Heart left ventricle (tissue), 16 donors: ENCODE data around the gene VANGL1. TPM values are rescaled to one million over a fixed set of nuclear protein-coding genes. Genes with fewer than 3 reads are reported as not detected.
A peak's percentile ranks its signal among the peaks of the same experiment; 100 is the strongest.

Experiments
- ATAC-seq, 4 donors: fragments of 200-7000 bp; cut with Tn5 transposase; one replicate each; pipeline ENCODE4 v1.9.1; 2020 to 2022; ENCODE audit warnings: moderate library complexity in 4 of 4, mild to moderate bottlenecking in 3 of 4, moderate number of reproducible peaks in 1 of 4
- DNase-seq, 5 donors: peaks; one replicate each; pipeline ENCODE4 v3.0.0-alpha.2; 2020
- H3K27ac ChIP-seq, 12 donors: fragments of 200-600 bp; sonication (generic) in 4 of 12; one replicate each; pipeline versions ENCODE4 v1.5.0 to v1.8.0; 2016 to 2022; ENCODE audit warnings: mild to moderate bottlenecking in 2 of 12
- H3K27me3 ChIP-seq, 9 donors: fragments of 200-600 bp; sonication (generic) in 2 of 9; one replicate each; pipeline versions ENCODE4 v1.5.1 to v1.8.0; 2016 to 2022; ENCODE audit warnings: mild to moderate bottlenecking in 3 of 9
- H3K36me3 ChIP-seq, 9 donors: fragments of 200-600 bp; sonication (generic) in 2 of 9; one replicate each; pipeline versions ENCODE4 v1.5.0 to v1.8.0; 2018 to 2022; ENCODE audit warnings: mild to moderate bottlenecking in 2 of 9
- H3K4me1 ChIP-seq, 12 donors: fragments of 200-600 bp; sonication (generic) in 4 of 12; one replicate each; pipeline versions ENCODE4 v1.5.0 to v1.8.0; 2016 to 2022; ENCODE audit warnings: mild to moderate bottlenecking in 3 of 12
- H3K4me3 ChIP-seq, 12 donors: fragments of 200-600 bp; sonication (generic) in 4 of 12; one replicate each; pipeline versions ENCODE4 v1.5.0 to v1.8.0; 2017 to 2022; ENCODE audit warnings: mild to moderate bottlenecking in 9 of 12, moderate library complexity in 4 of 12
- H3K9me3 ChIP-seq, 12 donors: fragments of 200-600 bp; sonication (generic) in 4 of 12; one replicate each; pipeline versions ENCODE4 v1.5.0 to v1.8.0; 2016 to 2022; ENCODE audit warnings: mild to moderate bottlenecking in 1 of 12
- POLR2A ChIP-seq, 2 donors: fragments of 450-650 bp; IDR thresholded peaks; one replicate each; pipeline ENCODE4 v1.6.1; 2017; ENCODE audit warnings: antibody characterized with exemption in 2 of 2, mild to moderate bottlenecking in 2 of 2, moderate library complexity in 2 of 2
- WGBS, 4 donors: extraction: QIAGEN DNeasy Blood & Tissue Kit in 2 of 4; methylation state at CpG; one replicate each; pipeline versions ENCODE4 v1.1.5 to v1.1.7; 2013 to 2018; 5-methylcytosine and 5-hydroxymethylcytosine counted together
- intact Hi-C, 10 donors: fragments of 100-400 bp; cut with DNase I; formaldehyde crosslinking; loops; one replicate each; pipeline versions ENCODE4 v1.11.1 to v1.14.2; 2022
- polyA plus RNA-seq, 2 donors: library from polyadenylated mRNA; stranded (reverse); fragments of 200-250 nt; gene quantifications; one replicate each; pipeline ENCODE4 v1.2.3, GENCODE V29; 2013
- total RNA-seq, 9 donors: library from RNA; depleted of rRNA in 2 of 9; stranded (reverse); fragments of >200 nt in 2 of 9; fragmentation: NEBNext Ultra II Directional in 3 of 9; extraction: Animal tissue kit (Norgen Biotek cat#: 25700) in 3 of 9; gene quantifications; one replicate each; pipeline versions ENCODE4 v1.1.0 to v1.2.4, GENCODE V29; 2016 to 2023
- TF ChIP-seq, protein P1 (sequence below), 12 donors: fragments of 200-600 bp; sonication (generic) in 4 of 12; IDR thresholded peaks; one replicate each; pipeline versions ENCODE4 v1.5.0 to v1.8.0; 2018 to 2022; ENCODE audit warnings: antibody characterized with exemption in 12 of 12, mild to moderate bottlenecking in 5 of 12
- donor health status: ischemic (EF 13 %, LVEDD 7.1; RV severe dilation, severe dysfunction).
- donor health status: healthy with polysubstance abuse.
- donor health status: DM: no; HTN: yes; CAD: no.
- donor health status: DM: no; HTN: no; CAD: no.
- donor health status: ischemic (EF 25% LVEDD 6.9; RV normal size, moderate dysfunction).
- donor health status: ischemic (EF 25% LVEDD 5.7; RV mildly dilated, moderate dysfunction).
- donor health status: healthy.
- donor health status: DM: yes; HTN: yes; CAD: no.
- donor health status: ischemic (EF 35%, LVEDD 5.7; RV mildly dilated, moderate dysfunction).
- donor health status: nonischemic (EF 11% LVEDD 7.7; RV severe dilation, severe dysfunction).
- donor health status: DM: yes; HTN: yes; CAD: no.
- donor health status: PGD.
- donor health status: ischemic (EF 29% LVEDD 5.4; RV normal size, mild dysfunction).
- donor health status: nonischemic (EF 23%, LVEDD 6.1; RV moderate dilation, normal function).

VANGL1 gene
- total and polyA plus RNA-seq, 11 donors = 1.4 to 11.5 (median 6.9) TPM

DNA sequence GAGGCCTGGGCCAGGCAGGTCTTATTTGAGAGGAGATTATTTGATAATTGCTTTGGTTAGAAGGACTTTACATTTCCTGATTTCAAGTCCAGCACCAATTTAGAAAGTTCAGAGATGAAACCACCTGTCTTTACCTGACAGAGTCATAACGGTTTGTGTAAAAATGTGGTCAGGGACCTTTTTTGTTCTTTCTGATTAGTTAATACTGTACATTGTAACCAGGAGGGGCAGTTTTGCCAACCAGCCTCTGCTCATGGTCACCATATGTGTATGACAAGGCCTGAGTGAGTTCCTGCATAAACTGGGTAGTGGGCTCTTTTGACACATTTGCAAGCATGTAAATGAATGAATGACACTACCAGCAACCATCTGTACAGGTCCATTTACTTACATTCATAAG lies 55.8 kb downstream of the VANGL1 start:
- H3K27me3 ChIP-seq = no peaks in the 10 kb centered on the region
- DNase-seq (no peak), ATAC-seq (no peak)
- H3K4me1 ChIP-seq = peaks cover 0 to 1% (median 0%) of the 10 kb centered on the region in 12 donors
- no peak overlapping the region for H3K4me3 ChIP-seq
- intact Hi-C loops = no loop called here
- H3K36me3 ChIP-seq = peaks cover 0 to 44% (median 7%) of the 10 kb centered on the region in 9 donors
- TF ChIP-seq, protein P1, sequence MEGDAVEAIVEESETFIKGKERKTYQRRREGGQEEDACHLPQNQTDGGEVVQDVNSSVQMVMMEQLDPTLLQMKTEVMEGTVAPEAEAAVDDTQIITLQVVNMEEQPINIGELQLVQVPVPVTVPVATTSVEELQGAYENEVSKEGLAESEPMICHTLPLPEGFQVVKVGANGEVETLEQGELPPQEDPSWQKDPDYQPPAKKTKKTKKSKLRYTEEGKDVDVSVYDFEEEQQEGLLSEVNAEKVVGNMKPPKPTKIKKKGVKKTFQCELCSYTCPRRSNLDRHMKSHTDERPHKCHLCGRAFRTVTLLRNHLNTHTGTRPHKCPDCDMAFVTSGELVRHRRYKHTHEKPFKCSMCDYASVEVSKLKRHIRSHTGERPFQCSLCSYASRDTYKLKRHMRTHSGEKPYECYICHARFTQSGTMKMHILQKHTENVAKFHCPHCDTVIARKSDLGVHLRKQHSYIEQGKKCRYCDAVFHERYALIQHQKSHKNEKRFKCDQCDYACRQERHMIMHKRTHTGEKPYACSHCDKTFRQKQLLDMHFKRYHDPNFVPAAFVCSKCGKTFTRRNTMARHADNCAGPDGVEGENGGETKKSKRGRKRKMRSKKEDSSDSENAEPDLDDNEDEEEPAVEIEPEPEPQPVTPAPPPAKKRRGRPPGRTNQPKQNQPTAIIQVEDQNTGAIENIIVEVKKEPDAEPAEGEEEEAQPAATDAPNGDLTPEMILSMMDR (IDR thresholded peaks at IDR 0.05) = no peak
- no peak for TF ChIP-seq POLR2A (IDR thresholded peaks at IDR 0.05)
- no peak overlapping the region for H3K27ac ChIP-seq
- no peaks in the 10 kb centered on the region for H3K9me3 ChIP-seq
- 84 to 89% (median 86%) methylated on average over 1 of the region's 1 CpG for WGBS, 4 donors

DNA sequence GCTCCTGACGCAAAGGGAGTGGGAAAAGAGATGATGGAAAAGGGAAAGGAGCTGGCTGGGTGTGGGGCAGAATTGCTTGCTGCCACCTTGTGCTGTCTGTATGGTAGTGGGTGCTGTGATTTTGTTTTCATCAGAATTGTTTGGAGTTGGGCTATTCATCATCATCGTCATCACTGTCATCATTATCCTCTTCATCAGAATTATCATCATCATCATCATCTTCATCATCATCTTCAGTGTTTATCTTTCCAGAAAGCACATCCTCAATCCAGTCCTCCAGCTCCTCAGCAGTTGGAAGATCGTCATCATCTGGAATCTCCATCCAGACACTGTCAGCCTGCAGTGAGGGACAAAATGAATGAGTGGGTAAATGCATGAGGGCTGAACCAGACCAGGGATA lies 59.3 kb downstream of the VANGL1 start:
- intact Hi-C loops = loop anchor here in 3 of 10 donors (5.0 to 10.0 kb wide), 2 partner anchors 56 to 89 kb away; partner anchors contain the start of gene VANGL1 (in 3 of the 3)
- 46 to 85% (median 72%) methylated on average over 3 of the region's 3 CpGs for WGBS, 4 donors
- H3K27ac ChIP-seq = no peak overlapping the region
- no peak overlapping the region for H3K4me3 ChIP-seq
- ATAC-seq = no peak
- H3K9me3 ChIP-seq = no peaks in the 10 kb centered on the region
- no peak for DNase-seq
- H3K27me3 ChIP-seq = no peaks in the 10 kb centered on the region
- peaks cover 0 to 58% (median 10%) of the 10 kb centered on the region in 9 donors for H3K36me3 ChIP-seq
- TF ChIP-seq, protein P1 (IDR thresholded peaks at IDR 0.05) = no peak
- no peak for TF ChIP-seq POLR2A (IDR thresholded peaks at IDR 0.05)
- H3K4me1 ChIP-seq = peaks cover 0 to 35% (median 16%) of the 10 kb centered on the region in 12 donors

DNA sequence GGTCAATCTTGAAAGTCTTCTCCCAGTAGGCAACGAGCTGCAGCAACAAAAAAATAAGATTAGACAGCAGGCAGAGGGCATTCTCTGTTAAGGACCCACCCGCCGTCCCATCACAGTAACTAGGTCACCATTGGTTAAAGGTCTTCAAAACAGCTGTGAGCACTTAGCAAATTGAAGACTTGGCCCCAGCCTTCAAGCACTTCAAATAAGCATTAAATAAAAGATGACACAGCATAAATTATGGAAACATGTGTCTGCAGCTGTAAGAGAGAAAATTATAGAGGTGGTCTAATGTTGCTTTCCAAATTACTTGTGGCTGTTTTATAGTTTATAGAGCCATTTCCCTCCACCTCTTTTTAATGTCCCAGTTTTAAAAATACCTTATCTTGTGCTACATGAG lies 61.2 kb downstream of the VANGL1 start:
- peak overlapping the region in 4 of 12 donors; percentile 7 to 38 (median 14) for H3K27ac ChIP-seq
- H3K36me3 ChIP-seq = peaks cover 0 to 60% (median 10%) of the 10 kb centered on the region in 9 donors
- TF ChIP-seq, protein P1 (IDR thresholded peaks at IDR 0.05) = no peak
- TF ChIP-seq POLR2A (IDR thresholded peaks at IDR 0.05) = no peak
- no peaks in the 10 kb centered on the region for H3K9me3 ChIP-seq
- no peak overlapping the region for H3K4me3 ChIP-seq
- DNase-seq = no peak
- no peaks in the 10 kb centered on the region for H3K27me3 ChIP-seq
- intact Hi-C loops = loop anchor here in 3 of 10 donors (5.0 to 10.0 kb wide), 2 partner anchors 58 to 91 kb away; partner anchors contain the start of gene VANGL1 (in 3 of the 3)
- peak in 1 of 4 donors; percentile 23 for ATAC-seq
- WGBS, 4 donors = 30 to 46% (median 39%) methylated on average over 3 of the region's 3 CpGs
- H3K4me1 ChIP-seq = peaks cover 0 to 53% (median 20%) of the 10 kb centered on the region in 12 donors

DNA sequence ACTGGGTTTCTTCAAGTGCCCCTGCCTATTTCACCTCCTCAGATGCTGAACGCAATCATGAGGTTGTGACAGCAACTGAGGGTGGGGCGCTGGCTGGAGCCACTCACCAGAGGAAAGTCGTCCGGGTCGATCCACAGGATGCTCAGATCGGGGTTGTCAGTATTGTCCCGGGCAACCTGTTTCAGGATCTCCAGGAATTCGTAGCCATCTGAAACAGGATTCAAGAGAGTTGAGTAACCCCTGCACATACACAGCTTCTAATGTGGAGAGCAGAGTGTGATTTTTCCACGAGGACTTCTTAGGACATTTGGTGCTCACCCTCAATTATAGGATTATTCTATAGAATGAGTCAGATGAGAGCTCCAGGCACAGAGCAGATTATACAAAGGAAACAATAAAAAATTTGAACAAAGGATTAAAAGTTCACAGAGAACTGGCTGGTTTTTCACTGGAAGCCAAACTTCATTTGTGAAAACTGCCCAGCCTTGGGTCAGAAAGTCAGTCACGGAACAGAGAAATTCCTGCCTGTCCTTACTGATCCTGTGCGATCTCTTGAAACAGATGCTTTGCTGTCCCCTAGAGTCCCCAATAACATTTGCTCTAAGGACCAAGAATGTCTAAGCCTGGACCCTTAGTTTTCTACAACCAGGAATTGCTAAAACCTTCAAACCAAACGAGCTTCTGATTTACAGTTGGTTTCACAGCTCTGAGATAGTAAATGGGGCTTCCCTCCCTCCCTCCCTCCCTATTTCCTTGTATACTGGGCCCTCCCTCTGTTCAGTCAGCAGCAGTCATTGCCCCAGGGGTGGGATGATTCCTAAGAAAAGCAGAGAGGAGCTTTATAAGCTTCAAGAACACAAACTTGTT lies 63.5 kb downstream of the VANGL1 start:
- intact Hi-C loops = loop anchor here in 7 of 10 donors (5.0 to 10.0 kb wide), 3 partner anchors 61 to 98 kb away; partner anchors contain the start of gene VANGL1 (in 6 of the 7)
- peak overlapping the region in 5 of 12 donors; percentile 9 to 24 (median 16) for H3K27ac ChIP-seq

More for the DNA sequence above, 63.5 kb downstream of the VANGL1 start:
- no peaks in the 10 kb centered on the region for H3K9me3 ChIP-seq
- H3K36me3 ChIP-seq = peaks cover 0 to 44% (median 10%) of the 10 kb centered on the region in 9 donors
- WGBS, 4 donors = 71 to 77% (median 75%) methylated on average over 11 to 12 of the region's 12 CpGs
- H3K4me3 ChIP-seq = no peak overlapping the region
- ATAC-seq (no peak), DNase-seq (no peak)
- no peak for TF ChIP-seq POLR2A (IDR thresholded peaks at IDR 0.05)
- TF ChIP-seq, protein P1 (IDR thresholded peaks at IDR 0.05) = no peak
- peaks cover 0 to 62% (median 22%) of the 10 kb centered on the region in 12 donors for H3K4me1 ChIP-seq
- peaks cover 0 to 3% (median 0%) of the 10 kb centered on the region in 9 donors for H3K27me3 ChIP-seq
